NK-92 (cell line): Measurements from ENCODE around the gene COL27A1.

ENCODE experiments used
- DNase-seq: peaks from one replicate; lab custom pipeline; 2025; ENCODE audit not compliant: unreplicated experiment; lab: John Stamatoyannopoulos, UW

COL27A1 gene

GRCh38 chr9:114166614-114167572 lies 11.6 kb downstream of the COL27A1 start:
- DNase-seq, result no peak

GRCh38 chr9:114167591-114168091 lies 12.3 kb downstream of the COL27A1 start:
- no peak for DNase-seq

DNA sequence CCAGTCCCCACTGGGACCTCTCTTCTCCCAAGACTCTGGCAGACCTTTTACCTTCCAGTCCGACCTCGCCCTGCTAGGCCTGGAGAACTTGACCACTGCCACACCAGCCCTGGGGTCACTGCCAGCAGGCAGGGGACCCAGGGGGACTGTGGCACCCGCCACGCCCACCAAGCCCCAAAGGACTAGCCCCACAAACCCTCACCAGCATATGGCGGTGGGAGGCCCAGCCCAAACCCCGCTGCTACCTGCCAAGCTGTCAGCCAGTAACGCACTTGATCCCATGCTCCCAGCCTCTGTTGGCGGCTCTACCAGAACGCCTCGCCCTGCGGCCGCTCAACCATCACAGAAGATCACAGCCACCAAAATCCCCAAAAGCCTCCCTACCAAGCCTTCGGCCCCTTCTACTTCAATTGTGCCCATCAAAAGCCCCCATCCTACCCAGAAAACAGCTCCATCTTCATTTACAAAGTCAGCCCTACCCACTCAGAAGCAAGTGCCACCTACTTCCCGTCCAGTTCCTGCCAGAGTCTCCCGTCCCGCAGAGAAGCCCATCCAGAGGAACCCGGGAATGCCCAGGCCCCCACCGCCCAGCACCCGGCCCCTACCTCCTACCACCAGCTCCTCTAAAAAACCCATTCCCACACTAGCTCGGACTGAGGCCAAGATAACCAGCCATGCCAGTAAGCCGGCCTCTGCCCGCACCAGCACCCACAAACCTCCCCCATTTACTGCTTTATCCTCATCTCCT lies 13.1 kb downstream of the COL27A1 start:
- DNase-seq, result no peak

- DNase-seq, result no peak
These were observed 14.0 kb downstream of the COL27A1 start for GRCh38 chr9:114169029-114169951.

DNA sequence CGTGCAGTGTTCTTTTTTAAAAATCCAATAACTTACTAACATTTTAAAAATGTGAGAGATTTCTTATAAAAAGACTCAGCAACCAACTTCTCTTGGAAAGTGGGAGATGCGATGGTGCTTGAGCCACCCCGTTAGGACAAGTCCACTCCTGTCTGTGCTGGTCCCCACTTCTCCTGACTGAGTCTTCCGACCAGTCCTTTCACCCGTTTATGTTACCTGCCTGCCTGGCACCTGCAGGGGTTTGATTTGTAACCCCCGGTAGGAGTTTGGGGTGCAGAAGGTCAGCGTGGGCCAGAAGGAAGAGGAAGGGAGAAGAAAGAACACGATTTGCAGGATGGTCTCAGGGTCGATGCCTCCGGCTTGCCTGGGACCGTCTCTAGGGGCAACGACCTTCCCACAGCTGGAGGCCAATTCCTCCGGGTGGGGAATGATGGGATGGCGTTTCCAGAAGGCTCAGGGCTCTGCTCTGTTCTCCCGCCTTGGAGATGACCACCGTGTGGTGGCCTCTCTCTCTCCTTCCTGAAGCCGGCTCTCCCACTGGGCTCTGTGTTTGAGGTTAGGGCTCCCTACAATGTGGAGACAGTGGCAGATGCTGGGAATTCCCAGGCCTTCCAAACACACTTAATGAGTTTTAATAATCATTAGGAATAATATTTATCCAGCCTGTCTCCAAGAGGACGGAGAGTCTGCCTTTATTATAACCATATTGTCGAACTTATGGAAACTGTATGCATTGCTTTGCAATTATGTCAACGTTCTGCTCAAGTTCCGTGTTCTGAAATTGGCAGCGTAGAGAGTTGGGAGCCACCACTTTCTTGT lies 14.8 kb downstream of the COL27A1 start:
- no peak for DNase-seq

DNA sequence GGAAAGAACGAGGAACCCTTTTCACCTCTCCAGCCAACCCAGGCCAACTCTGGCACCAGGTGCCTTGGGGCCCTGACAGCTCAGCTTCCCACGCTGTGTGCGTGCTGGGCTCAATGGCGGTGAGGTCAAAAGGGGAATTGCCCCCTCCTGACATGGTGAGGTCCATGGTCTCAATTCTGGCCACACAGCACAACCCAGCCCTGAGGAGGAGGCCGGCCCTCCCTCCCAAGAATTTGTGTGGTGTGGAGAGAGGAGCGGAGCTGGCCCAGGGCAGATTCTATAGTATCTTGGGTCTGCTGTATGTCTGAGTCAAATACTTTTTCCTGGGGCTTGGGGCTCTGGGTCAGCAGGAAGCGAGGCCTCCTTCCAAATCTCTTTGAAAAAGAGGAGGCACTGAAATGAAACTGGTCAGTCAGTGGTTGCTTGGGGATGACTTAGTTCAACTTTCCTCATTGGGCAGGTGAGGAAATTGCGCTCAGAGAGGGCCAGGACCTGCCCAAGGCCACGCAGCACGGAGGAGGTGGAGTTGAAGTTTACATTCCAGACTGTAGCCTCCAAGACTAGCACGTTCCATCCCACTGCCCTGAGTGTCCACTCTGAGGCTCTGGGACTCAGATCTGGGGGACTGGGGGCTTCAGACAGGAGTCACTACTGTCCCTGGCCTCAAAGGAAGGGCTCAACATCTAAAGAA lies 15.6 kb downstream of the COL27A1 start:
- DNase-seq, result no peak

GRCh38 chr9:114171500-114171899 lies 16.2 kb downstream of the COL27A1 start:
- DNase-seq, result no peak

DNA sequence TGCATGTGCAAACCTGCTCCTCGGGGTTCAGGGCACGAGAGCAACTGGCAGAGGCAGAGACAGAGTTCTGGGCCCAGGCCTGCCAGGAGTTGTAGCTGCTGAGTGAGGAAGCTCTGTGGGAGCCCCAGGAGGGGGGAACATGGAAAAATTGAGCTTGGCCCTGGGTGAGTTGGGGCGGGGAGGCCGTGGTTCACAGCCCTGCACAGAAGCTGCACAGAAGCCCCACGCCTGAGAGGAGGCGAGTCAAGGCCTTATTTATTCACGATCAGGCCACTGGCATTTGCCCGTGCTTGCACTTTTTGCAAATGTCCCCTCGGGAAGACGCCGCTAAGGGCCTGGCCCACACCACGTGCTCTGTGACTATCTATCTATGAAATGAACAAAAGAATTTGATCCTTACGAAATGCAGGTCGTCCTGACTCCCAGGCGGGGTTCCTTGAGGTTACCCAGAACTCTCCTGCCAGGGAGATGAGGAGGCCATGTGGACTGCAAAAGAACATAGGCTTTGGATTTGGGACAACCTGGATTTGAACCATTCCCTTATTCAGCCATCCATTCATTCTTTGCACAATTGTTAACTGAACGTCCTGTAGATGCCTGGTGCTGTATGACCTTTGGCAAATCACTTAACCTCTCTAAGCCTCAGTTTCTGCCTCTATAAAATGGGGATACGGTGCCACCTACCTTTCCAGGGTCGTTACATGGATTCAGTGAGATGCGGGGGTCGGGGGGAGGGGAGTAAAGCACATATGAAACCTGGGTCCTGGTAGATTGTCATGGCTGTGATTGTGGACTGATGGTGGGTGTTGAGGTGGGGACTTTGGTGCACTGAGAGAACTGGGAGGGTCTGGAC lies 17.9 kb downstream of the COL27A1 start:
- no peak for DNase-seq

GRCh38 chr9:114174557-114174875 lies 19.2 kb downstream of the COL27A1 start:
- DNase-seq, result no peak

GRCh38 chr9:114174876-114175771 lies 19.8 kb downstream of the COL27A1 start:
- no peak for DNase-seq

GRCh38 chr9:114176624-114177291 lies 21.4 kb downstream of the COL27A1 start:
- DNase-seq, result no peak

- DNase-seq, result no peak
These were observed 22.2 kb downstream of the COL27A1 start for GRCh38 chr9:114177423-114178064.

GRCh38 chr9:114178076-114178475 lies 22.7 kb downstream of the COL27A1 start:
- no peak for DNase-seq

DNA sequence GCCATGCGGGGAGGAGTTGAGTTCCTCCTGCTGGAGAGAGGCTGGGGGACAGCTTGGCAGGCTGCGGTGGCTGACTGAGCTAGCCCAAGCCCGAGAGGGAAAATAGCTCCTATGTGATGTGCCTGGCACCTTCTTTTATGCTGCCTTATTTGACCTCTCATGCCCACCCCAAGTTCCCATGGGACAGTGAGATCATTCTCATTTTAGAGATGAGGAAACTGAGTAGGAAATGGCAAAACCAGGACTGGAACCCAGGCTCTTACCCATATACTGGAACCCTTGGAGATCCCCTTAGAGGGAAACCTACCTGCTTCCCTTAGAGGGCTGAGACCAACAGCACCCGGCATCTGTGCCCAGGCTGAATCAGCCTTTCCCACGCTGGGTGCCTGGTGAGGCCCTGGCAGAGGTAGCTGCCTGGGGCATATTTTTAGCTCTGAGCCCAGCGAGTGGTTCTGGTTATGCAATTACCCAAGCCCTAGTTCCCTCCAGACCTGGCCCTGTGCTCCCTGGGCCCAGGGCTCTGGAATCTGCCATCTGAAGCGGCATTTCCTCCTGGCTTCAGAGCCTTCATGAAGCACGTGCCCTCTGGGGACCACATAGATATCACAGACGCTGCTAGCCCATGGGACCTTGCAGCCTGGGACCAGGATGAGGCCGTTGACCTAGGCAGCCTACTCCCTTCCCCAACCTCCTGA lies 23.6 kb downstream of the COL27A1 start:
- no peak for DNase-seq

- no peak for DNase-seq
These were observed 24.2 kb downstream of the COL27A1 start for GRCh38 chr9:114179516-114179915.
